Upper lobe of left lung (tissue), 4 donors: ENCODE data around the gene ZFR2.

Source experiments
- CTCF ChIP-seq, 6 experiments: fragments of 450-650 bp in 4 of 6; fragments of 200-600 bp in 2 of 6; sonication (generic) in 2 of 6; IDR thresholded peaks; one replicate each; pipeline ENCODE4 v1.5.1; 2016 to 2019; ENCODE audit warnings: antibody characterized with exemption in 6 of 6
- POLR2A ChIP-seq, 4 donors: fragments of 450-650 bp; IDR thresholded peaks; one replicate each; pipeline ENCODE4 v1.5.1; 2016 to 2017; ENCODE audit warnings: antibody characterized with exemption in 4 of 4, mild to moderate bottlenecking in 2 of 4

DNA sequence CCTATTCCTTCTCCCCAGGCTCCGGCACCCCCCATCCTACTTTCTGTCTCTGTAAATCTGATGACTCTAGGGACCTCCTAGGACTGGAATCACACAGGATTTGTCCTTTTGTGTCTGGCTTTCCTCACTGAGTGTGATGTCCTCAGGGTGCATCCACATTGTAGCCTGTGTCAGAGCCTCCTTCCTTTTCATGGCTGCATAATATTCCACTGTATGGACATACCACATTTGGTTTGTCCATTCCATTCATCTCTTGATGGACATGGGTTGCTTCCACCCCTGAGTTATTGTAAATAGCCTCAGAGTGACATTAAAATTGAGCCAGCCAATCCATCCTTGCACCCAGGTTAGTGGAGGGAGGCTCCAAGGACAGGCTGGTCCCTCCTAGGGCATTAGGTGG lies 41.3 kb upstream of the ZFR2 start:
- TF ChIP-seq CTCF (IDR thresholded peaks at IDR 0.05) = no peak
- TF ChIP-seq POLR2A (IDR thresholded peaks at IDR 0.05) = no peak
